Prostate gland (tissue), 2 donors: Measurements from ENCODE around the gene AMHR2.

Experiments
- POLR2AphosphoS5 ChIP-seq: sonication (generic); formaldehyde crosslinking; IDR thresholded peaks from one replicate; pipeline ENCODE4 v1.6.1; 2017; ENCODE audit warnings: antibody characterized with exemption
- TF ChIP-seq, protein P1 (sequence below), 4 experiments: fragments of 200-600 bp in 2 of 4; fragments of 450-650 bp in 2 of 4; sonication (generic) in 2 of 4; IDR thresholded peaks; 1 replicate in 3 of 4; 2 replicates in 1 of 4; pipeline ENCODE4 v1.5.1; 2016 to 2019; ENCODE audit warnings: antibody characterized with exemption in 4 of 4, mild to moderate bottlenecking in 2 of 4, moderate library complexity in 2 of 4

DNA sequence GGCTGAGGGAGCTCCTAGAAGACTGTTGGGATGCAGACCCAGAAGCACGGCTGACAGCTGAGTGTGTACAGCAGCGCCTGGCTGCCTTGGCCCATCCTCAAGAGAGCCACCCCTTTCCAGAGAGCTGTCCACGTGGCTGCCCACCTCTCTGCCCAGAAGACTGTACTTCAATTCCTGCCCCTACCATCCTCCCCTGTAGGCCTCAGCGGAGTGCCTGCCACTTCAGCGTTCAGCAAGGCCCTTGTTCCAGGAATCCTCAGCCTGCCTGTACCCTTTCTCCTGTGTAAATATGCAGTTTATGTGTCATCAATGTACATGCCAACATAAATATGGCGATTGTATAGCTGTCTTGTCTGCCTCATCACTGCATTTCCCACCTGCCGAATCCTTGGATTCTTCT is 7.5 kb downstream of the AMHR2 start:
- TF ChIP-seq, protein P1, sequence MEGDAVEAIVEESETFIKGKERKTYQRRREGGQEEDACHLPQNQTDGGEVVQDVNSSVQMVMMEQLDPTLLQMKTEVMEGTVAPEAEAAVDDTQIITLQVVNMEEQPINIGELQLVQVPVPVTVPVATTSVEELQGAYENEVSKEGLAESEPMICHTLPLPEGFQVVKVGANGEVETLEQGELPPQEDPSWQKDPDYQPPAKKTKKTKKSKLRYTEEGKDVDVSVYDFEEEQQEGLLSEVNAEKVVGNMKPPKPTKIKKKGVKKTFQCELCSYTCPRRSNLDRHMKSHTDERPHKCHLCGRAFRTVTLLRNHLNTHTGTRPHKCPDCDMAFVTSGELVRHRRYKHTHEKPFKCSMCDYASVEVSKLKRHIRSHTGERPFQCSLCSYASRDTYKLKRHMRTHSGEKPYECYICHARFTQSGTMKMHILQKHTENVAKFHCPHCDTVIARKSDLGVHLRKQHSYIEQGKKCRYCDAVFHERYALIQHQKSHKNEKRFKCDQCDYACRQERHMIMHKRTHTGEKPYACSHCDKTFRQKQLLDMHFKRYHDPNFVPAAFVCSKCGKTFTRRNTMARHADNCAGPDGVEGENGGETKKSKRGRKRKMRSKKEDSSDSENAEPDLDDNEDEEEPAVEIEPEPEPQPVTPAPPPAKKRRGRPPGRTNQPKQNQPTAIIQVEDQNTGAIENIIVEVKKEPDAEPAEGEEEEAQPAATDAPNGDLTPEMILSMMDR (IDR thresholded peaks at IDR 0.05), result no peak
- TF ChIP-seq POLR2AphosphoS5, result no peak
